ENCODE measurements around the gene CUBN. TPM values are rescaled to one million over a fixed set of nuclear protein-coding genes. Genes with fewer than 3 reads are reported as not detected.
A peak's percentile ranks its signal among the peaks of the same experiment; 100 is the strongest.

The CUBN gene
- total and polyA plus RNA-seq, 2 of the 13 experiments (the other 11 are each of a cell fraction or from before 2014, with no cell fraction given): 0.27 to 0.32 TPM

GRCh38 chr10:16817125-16818019 lies 312.2 kb downstream of the CUBN start, which contains the start of gene RSU1 (continued):
- TF ChIP-seq HIC2 (CRISPR knock-in tag; IDR thresholded peaks at IDR 0.05; ENCODE audit: low read depth) (no peak), NRL (CRISPR knock-in tag; IDR thresholded peaks at IDR 0.05; ENCODE audit: borderline replicate concordance) (peak; percentile 68; the same call in 1 of the 2 replicates), GATA4 (IDR thresholded peaks at IDR 0.05; ENCODE audit: borderline replicate concordance, low read depth) (peak; percentile 48; the same call in 1 of the 2 replicates), TBL1XR1 (IDR thresholded peaks at IDR 0.05; ENCODE audit: borderline replicate concordance, low read length, partially characterized antibody) (no peak), NFYC (CRISPR knock-in tag; IDR thresholded peaks at IDR 0.05) (peak; percentile 82), THAP7 (CRISPR knock-in tag; IDR thresholded peaks at IDR 0.05) (peak; percentile 25; the same call in 1 of the 2 replicates), AGO2 (optimal IDR thresholded peaks at IDR 0.05; ENCODE audit: low read depth, low read length) (peak; percentile 28), HOMEZ (CRISPR knock-in tag; IDR thresholded peaks at IDR 0.05; ENCODE audit: low read depth) (peak; percentile 89; the same call in 1 of the 2 replicates), ZNF740 (CRISPR knock-in tag; IDR thresholded peaks at IDR 0.05) (no peak), ZNF660 (CRISPR knock-in tag; IDR thresholded peaks at IDR 0.05; ENCODE audit: borderline replicate concordance, low read depth) (0 out of 2 replicates have a peak, but pooled peaks have one; percentile 40), FOXP4 (CRISPR knock-in tag; IDR thresholded peaks at IDR 0.05) (peak; percentile 68; the same call in 1 of the 2 replicates), ZBTB7A (CRISPR knock-in tag; IDR thresholded peaks at IDR 0.05) (peak; percentile 25; the same call in 1 of the 2 replicates), HMGXB3 (CRISPR knock-in tag; IDR thresholded peaks at IDR 0.05; ENCODE audit: borderline replicate concordance) (0 out of 2 replicates have a peak, but pooled peaks have one; percentile 62), SOX5 (CRISPR knock-in tag; IDR thresholded peaks at IDR 0.05; ENCODE audit: borderline replicate concordance) (0 out of 2 replicates have a peak, but pooled peaks have one; percentile 21), PCBP1 (IDR thresholded peaks at IDR 0.05; ENCODE audit: borderline replicate concordance, low read depth, low read length) (peak; percentile 76)
